ENCODE measurements around the gene SYPL2.

SYPL2 gene

GRCh38 chr1:109434484-109434883, 31.9 kb upstream of the SYPL2 start:
- no peak for TF ChIP-seq CTCF (IDR thresholded peaks at IDR 0.05)

GRCh38 chr1:109438798-109439297, 27.5 kb upstream of the SYPL2 start:
- TF ChIP-seq CTCF (IDR thresholded peaks at IDR 0.05): no peak

GRCh38 chr1:109441069-109441468, 25.3 kb upstream of the SYPL2 start:
- TF ChIP-seq CTCF (IDR thresholded peaks at IDR 0.05): no peak

- TF ChIP-seq CTCF (IDR thresholded peaks at IDR 0.05): no peak
These were observed 22.9 kb upstream of the SYPL2 start for GRCh38 chr1:109443476-109443875.

GRCh38 chr1:109444346-109444745, 22.0 kb upstream of the SYPL2 start:
- no peak for TF ChIP-seq CTCF (IDR thresholded peaks at IDR 0.05)

GRCh38 chr1:109447524-109447923, 18.8 kb upstream of the SYPL2 start:
- no peak for TF ChIP-seq CTCF (IDR thresholded peaks at IDR 0.05)

GRCh38 chr1:109454497-109455133, 11.7 kb upstream of the SYPL2 start:
- no peak for TF ChIP-seq CTCF (IDR thresholded peaks at IDR 0.05)

- no peak for TF ChIP-seq CTCF (IDR thresholded peaks at IDR 0.05)
These were observed 8.5 kb upstream of the SYPL2 start for GRCh38 chr1:109457819-109458218.

Measured in LNCAP (cell line).